DMS153 treated with DMSO at 0.1 percent for 48 hours (cell line): Measurements from ENCODE around the gene THEM4.
A peak's percentile ranks its signal among the peaks of the same experiment; 100 is the strongest.
"Not testable (repeated sequence)": the region's sequence is repeated elsewhere in the genome, so short reads cannot be mapped to it uniquely, and the experiment has no call there.

Experiments
- DNase-seq: peaks from one replicate; lab custom pipeline; 2025; ENCODE audit not compliant: unreplicated experiment; lab: John Stamatoyannopoulos, UW

Gene THEM4

DNA sequence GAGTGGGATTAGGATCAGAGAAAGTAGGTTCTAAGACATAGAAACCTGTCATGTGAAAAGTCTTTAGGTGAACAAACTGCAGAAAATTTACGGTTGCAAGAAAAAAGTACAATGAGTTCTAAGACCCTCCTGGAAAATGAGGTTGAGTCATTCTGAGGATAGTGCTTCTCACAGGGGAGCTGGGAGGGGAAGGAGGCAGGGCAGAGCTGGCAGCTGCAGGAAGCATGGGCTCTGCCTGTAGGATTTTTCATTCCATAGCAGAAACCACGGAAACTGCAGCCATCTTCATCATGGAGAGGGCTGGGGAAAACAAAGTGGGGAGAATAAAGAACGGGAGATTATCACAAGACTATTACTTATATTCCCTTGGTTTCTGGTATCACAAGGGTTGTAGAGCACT lies 25.8 kb upstream of the THEM4 start:
- no peak for DNase-seq

- DNase-seq = peak; percentile 86
Observed at GRCh38 chr1:151934048-151934493, 24.8 kb upstream of the THEM4 start.

- no peak for DNase-seq
Observed at GRCh38 chr1:151924691-151925587, 15.6 kb upstream of the THEM4 start.

DNA sequence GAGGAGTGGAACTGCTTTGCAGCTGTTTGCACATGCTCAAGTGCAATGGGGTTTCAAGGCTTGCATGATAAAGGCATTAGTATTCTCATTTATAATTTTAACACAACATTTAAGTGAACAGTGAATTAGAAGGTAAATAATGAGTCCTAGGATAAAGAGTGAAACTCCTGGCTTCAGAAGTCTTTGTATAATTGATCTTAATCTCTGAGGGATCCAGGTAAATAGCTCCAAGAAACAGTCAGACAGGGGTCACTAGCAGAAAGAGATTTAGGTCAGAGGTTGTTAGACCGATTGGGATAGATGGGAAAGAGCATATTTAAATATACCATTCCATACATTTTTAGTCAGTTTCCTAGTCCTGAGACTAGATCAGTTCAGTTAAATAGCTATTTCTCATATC lies 14.1 kb upstream of the THEM4 start:
- no peak for DNase-seq

DNA sequence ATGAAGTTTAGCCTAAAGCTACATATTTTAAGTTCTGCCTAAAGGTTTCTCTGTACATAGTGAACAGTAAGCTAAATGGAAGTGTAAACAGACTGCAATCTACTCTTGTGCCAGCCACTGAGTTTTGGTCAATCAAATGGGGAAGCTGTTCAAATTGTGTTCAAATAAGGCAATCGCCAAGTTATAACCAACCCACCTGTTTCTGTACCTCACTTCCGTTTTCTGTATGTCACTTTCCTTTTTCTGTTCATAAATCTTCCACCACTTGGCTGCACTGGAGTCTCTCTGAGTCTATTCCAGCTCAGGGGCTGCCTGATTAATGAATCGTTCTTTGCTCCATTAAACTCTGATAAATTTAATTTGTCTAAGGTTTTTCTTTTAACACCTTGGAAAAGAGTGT lies 10.8 kb upstream of the THEM4 start:
- DNase-seq = no peak

- no peak for DNase-seq
Observed at GRCh38 chr1:151918819-151919610, 9.7 kb upstream of the THEM4 start.

GRCh38 chr1:151918156-151918555 lies 8.8 kb upstream of the THEM4 start:
- DNase-seq = no peak

- no peak for DNase-seq
Observed at GRCh38 chr1:151916726-151917370, 7.5 kb upstream of the THEM4 start.

DNA sequence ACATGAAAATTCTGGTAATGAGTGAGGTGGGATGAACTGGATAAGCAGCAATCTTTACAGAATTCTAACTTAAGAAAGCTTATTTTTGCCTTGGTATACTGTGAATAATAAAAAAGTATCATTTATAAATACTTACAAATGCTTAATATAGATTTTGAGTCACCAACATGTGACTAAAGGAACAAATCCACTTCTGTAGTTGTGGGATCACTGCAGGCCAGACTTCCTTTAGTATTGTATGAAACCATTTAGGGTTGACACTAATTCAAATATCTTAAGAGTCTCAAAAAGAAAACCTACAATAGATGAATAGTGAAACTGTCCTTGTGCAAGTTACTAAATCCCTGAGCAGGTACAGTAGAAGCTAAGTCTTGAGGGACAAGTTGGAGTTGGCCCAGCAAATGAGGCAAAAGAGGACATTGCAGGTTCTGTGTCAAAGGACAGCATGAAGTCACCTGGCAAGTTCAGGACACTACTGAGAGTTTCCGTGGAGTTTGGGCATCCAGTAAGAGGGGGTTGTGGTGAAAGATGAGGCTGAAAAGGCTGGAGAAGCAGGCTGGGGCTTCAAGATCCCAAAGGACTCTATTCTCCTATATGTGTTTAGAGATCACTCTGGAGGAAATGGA lies 5.9 kb upstream of the THEM4 start:
- DNase-seq = no peak

DNA sequence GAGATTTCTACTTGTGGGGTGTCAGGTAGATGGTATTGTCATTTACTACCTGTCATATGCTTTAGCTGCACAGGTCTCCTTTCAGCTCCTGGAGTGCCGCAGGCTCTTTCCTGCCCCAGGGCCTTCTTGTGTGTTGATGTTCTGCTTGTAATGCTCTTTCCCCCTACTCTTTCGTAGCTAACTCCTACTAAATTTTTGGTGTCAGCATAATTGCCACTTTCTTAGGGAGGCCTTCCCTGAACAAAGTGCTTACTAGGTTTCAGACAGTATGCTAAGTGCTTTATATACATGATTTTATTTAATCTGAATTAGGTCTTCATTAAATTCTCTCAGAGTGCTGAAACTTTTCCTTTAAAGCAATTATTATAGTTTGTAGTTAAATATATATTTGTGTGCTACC lies 4.8 kb upstream of the THEM4 start:
- no peak for DNase-seq

GRCh38 chr1:151912973-151913372 lies 3.7 kb upstream of the THEM4 start:
- DNase-seq = no peak

GRCh38 chr1:151908228-151908691 lies 1.1 kb downstream of the THEM4 start:
- DNase-seq = no peak

GRCh38 chr1:151907363-151908139 lies 1.8 kb downstream of the THEM4 start:
- no peak for DNase-seq

- DNase-seq = not testable (repeated sequence)
Observed at GRCh38 chr1:151906324-151906645, 3.0 kb downstream of the THEM4 start.

DNA sequence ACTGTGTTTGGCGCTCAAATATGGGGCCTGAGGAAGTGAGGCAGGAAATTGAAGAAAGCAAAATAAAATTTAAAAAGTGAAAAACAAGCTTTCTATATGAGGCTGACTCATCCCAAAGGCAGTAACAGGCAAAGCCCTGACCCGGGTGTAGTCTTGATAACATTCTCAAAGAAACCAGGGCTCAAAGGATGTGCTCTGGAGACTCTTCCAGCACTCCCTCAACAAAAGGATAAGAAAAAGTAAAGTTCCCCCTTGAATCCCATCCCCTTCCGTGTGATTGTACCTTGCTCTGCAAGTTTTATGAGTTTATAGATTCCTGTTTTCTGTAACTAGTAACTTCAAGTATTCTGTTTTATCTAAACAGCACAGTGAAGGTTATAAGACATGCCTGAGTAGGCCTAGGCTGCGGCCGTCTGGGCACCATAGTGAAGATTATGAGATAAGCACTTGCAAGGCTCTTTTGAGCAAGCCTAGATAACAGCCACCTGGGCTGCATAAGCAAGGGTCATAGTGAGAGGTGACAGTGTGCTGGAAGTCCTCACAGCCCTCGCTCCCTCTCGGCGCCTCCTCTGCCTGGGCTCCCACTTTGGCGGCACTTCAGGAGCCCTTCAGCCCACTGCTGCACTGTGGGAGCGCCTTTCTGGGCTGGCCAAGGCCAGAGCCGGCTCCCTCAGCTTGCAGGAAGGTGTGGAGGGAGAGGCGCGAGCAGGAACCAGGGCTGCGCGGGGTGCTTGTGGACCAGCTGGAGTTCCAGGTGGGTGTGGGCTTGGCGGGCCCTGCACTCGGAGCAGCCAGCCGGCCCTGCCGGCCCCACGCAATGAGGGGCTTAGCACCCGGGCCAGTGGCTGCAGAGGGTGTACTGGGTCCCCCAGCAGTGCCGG lies 3.6 kb downstream of the THEM4 start:
- not testable (repeated sequence) for DNase-seq

DNA sequence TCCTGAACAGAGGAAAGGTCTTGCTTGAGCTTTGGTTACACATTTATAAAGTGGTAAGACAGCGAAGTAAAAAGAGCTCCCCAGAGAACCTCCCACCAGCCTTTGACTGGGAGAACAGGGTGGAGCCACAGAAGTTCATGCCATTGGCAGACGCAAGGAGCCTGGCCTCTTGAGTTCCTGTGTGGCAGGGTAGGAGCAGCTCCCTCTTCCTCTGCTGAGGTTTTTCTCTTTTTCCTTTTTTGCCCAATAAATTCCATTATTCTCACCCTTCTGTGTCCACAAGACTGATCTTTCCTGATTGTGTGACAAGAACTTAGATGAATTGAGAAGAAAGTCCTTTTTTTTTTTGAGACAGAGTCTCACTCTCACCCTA lies 4.3 kb downstream of the THEM4 start:
- no peak for DNase-seq

GRCh38 chr1:151902858-151903257 lies 6.5 kb downstream of the THEM4 start:
- DNase-seq = no peak

- not testable (repeated sequence) for DNase-seq
Observed at GRCh38 chr1:151900804-151901203, 8.5 kb downstream of the THEM4 start.

- DNase-seq = no peak
Observed at GRCh38 chr1:151898519-151898991, 10.8 kb downstream of the THEM4 start.
